Putamen (tissue), 1 donor: Measurements from ENCODE around the gene LAMB4.

ENCODE experiments used
- DNase-seq: peaks from one replicate; pipeline ENCODE4 v3.0.0-alpha.2; 2016; ENCODE audit warnings: low spot score

The LAMB4 gene

DNA sequence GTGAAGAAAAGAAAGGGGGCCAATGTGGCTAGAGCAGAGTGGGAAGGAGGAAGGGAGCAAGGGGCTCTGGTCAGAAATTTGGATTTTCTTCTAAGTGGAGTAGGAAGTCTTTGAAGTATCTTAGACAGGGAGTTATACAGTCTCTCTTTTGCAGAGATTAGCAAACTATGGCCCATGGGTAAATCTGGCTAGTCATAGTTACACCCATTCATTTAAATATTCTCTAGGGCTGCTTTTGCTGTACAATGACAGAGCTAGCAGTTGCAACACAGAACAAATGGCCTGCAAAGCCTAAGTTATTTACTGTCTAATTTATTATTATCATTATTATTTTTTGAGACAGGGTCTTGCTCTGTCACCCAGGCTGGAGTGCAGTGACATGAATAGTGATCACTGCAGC is 10.5 kb upstream of the LAMB4 start:
- no peak for DNase-seq

DNA sequence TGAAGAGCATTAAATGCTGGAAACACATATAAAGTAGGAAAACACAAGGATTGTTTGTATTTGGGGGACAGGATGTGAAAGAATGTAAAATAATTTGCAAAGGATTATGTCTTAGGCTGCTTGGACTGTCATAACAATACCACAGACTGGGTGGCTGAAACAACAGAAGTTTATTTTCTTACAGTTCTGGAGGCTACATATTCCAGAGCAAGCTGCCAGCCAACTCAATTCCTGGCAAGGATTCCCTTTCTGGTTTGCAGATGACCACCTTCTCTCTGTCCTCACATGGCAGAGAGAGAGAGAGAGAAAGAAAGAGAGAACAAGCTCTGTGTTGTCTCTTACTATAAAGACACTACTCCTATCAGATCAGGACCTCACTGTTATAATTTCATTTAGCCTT is 8.8 kb upstream of the LAMB4 start:
- DNase-seq = no peak

DNA sequence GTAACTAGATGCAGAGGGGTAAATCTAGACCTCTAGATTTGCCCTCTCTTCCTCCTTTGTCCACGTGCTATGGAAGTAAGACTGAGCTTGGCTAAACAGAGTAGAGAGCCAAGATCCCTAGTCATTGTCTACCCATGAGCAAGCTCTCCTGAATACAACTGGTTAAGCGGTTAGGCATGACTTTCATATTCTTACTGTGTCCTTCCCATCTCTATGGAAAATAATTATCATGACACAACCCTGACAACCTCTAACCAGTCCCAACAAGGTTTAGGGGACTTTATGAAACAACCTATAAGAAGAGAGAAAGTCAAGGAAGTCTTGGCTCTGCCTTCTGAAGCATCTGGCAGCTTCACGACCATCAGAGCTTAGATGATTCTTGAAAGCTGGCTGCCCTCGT is 7.8 kb upstream of the LAMB4 start:
- no peak for DNase-seq

DNA sequence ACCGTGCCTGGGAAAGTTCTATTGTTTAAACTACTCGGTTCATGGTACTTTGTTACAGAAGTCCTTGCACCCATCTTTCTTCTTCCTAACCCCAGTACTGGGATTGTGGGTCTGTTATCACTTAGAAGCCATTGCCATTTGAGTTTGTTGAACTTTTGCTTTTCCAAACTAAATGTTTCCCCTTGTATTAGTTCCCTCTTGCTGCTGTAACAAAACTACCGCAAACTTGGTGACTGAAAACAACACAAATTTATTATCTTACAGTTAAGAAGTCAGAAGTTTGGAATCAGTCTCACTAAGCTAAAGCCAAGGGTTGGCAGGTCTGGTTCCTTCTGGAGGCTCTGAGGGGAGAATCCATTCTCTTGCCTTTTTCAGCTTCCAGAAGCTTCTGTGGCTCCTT is 6.9 kb upstream of the LAMB4 start:
- DNase-seq = no peak

DNA sequence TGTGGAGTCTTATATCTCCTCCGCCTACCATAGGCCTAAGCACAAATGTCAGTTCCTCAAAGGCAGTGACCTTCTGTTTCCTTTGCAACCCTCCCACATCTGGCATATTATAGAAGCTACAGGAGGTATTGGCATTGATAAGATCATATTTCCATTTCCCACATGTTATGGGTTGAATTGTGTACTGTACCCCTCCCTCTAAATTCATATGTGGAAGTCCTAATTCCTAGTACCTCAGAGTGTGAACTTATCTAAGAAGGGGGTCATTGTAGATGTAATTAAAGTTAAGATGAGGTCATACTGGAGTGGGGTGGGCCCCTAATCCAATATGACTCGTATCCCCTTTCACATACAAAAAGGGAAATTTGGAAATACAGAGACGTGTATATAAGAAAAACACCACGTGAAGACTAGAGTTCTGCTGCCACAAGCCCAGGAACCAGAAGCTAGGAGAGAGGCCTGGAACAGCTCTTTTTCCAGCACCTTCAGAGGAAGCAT is 6.1 kb upstream of the LAMB4 start:
- no peak for DNase-seq

DNA sequence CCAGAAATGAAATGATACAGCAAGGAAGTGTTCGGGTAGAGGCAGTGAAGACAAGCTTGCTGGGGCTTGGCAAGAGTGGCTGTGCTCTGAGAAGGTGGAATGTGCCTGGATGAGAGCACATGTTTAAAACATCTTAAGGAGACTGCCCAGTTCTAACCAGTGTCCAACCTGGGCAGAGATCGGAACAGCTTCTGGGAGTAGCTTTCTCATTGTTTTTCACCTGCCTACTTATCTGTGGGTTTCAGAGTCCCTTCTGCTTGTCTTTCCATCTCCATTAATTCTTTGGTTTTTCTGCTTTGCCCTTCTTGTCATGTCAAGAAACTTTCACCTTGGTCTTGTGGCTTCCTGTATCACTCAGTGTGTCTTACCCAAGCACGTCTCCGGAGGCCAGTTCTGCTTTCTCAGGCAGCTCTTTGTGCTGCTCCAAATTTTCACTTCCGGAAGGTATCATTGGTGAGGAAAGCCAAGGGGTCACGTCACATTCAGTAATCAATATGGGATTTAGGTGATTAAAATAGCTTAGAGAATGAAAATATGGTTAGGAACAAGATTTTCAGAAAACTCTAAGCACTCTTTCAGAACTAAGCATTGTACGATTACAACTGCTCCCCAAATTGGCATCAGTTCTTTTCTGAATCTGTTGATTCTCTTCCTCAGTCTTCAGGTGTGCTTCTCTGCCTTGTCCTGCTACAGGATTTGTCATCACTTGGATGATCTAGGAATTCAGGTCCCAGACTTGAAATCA is 5.5 kb upstream of the LAMB4 start:
- DNase-seq = no peak

DNA sequence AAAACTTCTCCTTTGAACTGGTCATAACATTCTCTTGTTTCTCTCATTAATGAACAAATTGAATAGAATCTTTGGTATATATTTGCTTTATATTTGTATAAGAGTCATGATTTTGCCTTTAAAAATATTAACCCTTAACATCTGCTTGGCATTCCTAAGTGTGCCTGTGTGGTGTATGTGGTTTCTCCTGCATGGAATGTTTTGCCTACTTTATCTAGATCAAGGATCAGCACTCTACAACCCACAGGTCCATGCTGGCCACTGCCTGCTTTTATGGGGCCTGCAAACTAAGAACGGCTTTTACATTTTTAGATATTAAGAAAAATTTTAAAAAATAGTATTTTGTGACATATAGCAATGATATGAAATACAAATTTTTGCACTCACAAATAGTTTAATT is 4.3 kb upstream of the LAMB4 start:
- DNase-seq = no peak

DNA sequence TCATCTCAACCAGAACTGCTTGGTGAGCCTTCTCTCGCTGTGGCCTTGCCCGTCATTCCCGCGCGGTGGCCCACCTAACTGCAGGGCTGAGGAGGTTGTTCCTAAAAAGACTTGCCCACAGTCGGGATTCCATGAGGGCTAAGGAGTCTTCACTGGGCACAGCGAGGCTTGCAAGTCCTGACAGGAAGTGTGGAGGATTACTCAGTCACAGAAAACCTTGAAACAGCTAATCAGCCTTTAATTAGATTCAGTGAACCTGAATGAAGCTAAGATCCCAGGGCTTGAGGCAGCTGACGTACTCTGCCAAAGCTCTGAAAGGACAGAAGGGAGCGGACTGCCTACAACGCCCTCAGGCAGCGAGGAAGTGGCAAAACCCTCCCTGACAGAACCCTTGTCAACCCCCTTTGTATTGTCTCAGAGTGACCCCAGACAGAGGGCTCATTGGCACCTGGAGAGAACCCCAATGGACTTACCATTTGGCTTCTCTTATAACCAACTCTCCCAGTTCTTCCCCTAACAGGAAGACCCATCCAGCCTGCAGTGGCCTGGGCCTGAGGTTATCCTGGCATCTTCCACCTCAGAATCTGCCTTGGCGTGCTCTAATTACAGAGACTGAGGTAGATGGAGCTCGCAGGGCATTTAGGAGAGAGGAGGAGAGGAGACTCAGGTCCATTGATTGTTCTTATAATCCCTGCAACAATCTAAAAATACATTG is 2.5 kb upstream of the LAMB4 start:
- DNase-seq = no peak

DNA sequence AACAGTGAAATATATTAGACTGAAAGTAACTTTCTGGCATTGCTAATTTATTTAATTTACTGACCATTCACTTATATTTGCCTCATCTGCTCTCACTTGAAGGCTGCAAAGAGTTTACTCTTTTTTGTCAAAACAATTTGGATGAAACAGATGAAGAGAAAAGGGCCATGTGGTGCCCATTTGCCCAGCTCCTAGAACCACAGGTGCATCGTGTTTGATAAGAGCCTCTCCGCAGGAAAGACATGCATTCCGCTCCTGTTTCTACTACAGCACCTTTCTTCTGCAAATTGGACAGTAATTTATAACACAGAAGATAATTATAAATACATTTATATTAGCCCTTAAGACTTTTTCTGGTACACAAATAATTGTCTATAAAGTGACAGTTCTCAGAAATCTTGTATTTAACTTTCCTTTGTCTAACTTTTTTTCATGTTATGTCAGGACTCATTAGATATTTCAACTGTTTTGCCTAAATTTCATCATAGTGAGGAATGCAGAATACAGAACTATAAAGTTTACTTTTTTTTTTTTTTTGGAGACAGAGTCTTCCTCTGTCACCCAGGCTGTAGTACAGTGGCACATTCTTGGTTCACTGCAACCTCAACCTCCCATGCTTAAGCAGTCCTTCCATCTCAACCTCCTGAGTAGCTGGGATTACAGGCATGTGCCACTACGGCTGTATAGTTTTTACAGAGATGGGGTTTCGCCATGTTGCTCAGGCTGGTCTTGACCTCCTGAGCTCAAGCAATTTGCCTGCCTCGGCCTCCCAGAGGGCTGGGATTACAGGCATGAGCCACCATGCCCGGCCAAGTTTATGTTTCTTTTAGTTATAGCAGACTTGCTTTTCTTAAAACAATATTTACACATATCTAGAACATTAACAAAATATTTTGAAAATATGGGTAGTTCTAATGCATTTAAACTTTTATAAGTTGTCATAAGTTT is 869 bp downstream of the LAMB4 start:
- DNase-seq = no peak

DNA sequence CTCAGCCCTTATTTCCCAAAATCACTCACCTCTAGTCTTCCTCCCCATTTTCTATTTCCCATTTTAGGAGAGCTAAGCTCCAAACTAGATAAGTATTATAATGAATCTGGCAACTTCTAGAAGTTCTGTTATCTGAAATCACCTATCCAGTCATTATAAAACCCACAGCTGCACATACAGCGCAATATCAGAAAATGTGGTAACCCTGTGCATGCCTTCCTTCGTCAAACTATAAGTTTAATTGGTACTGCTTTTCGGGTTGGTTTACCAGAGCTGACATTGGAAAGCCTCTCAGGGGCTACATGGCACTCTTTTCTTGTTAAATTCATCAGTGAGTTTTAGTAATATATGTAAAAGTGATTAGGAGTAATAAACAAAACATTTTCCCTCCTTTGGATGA is 1.6 kb downstream of the LAMB4 start:
- no peak for DNase-seq

DNA sequence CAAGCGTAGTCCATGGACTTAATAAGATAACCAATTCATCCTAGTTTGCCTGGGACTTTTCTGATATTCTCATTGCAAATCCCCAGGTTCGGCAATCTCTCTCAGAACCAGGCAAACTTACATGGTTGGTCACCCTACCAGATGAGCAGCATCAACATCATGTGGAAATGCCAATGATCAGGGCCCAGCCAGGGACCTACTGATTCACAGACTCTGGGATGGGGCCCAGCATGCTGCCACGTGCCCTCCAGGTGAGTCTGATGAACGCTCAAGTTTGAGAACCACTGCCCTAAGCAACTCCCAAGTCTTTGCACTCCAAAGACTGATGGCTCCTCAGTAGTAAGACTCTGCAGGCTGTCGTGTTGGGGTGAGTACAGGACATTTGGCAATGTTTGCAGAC is 2.7 kb downstream of the LAMB4 start:
- no peak for DNase-seq

DNA sequence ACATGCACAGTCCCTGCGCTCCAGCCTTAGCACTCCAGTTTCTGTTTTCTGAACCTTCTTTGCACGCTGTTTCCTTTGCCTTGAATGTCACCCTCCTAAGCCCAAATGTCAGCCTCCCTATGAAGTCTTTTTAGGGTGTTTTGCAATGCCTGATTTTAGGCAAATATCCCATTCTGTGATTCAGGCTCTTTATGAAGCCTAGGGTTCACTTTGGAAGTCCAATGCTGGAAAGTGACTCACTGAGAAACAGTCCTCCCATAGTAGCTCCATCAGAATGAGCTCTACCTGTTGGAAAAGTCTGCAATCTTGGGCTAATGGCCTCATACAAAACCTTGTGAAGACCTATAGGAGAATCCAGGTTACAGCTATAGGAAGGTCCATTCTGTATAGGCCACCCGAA is 5.3 kb downstream of the LAMB4 start:
- DNase-seq = no peak

DNA sequence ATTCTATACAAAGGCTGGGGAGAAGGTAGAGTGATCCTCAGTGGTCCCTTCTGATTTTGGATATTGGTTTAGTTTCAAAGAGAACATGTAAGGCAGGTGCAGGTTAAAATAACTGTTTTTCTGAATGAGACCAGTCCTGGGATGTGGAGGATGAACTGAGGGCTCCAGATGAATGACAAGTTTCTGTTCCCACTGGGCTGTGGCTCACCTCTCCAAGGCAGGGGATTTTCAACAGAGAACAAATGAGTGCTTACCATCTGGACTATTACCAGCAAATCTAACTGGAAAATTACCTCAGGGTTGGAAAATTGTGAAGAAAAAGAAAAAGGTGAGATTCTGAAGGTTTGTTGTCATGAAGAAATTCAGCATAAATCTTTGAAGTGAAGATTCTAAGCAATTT is 8.0 kb downstream of the LAMB4 start:
- DNase-seq = no peak

DNA sequence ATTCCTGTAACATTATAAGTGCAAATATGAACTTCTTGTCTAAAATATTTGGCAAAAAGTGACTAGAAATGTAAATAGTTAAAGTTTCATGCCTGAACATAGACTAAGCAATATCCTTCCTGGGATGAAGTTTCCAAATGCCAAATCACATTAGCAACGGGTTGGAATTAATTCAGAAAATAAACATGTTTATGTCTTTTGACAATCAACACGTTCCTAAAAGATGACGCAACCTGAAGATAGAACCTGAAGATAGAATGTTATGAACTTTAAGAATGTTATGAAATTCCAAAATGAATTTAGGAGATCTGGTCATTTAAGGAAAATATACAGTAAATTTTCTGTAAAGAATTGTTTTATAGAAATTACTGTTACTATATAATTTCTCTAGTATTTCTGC is 9.2 kb downstream of the LAMB4 start:
- no peak for DNase-seq

DNA sequence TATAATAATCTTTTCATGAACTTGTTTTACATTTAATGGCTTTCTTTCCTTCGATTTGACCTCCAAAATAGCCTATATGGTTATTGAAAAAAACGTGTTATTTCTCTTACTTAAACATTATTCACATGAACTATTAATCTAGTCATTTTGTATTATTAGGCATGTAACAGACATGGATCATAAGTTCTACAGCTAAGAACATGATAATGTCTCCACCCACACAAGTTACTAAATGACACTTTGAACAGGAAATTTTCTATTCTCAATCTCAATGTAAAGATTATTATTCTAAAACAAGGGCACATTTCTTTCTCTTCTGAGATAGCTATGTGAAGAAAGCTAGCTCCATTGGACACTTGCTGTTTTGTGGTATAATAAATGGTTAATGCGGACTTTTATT is 10.0 kb downstream of the LAMB4 start:
- no peak for DNase-seq

DNA sequence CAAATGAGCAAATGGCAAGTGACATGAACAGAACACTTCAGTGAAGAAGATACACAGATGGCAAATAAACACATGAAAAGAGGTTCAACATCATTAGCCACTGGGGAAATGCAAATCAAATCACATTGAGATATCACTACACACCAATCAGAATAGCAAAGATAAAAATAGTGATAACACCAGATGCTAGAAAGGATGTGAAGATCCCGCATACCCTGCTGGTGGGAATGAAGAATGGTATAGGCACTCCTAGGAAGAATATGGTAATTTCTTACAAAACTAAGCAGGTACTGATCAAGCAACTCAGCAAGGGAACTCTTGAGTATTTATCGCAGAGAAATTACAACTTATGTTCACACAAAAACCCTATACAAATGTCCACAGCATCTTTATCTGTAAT is 11.2 kb downstream of the LAMB4 start:
- no peak for DNase-seq

DNA sequence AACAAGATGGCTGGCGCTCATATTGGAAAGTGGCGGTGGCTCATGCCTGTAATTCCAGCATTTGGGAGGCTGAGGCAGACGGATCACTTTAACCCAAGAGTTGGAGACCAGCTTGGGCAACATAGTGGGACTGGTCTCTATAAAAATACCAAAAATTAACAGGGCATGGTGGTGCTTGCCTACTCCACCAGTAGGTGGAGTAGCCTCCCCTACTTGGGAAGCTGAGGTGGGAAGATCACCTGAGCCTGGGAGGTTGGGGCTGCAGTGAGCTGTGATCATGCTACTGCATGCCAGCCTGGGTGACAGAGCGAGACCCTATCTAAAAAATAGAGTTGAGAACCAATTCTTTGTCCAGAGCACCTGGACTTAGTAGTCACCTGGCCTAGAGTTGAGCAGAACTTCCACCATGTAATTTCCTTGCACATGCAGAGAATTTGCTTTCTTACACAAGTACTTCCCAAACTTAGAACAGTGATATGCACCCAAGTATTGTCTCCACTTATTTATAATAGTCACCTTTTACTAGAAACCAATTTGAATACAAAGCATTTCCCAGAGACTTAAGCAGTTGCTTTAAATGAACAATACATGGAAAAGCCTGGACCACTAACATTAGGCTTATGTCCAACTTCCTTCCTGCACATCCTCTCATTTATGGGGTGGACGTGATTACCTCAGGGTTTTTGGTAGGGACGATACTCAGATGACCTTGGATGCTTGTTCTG is 15.9 kb downstream of the LAMB4 start:
- no peak for DNase-seq

DNA sequence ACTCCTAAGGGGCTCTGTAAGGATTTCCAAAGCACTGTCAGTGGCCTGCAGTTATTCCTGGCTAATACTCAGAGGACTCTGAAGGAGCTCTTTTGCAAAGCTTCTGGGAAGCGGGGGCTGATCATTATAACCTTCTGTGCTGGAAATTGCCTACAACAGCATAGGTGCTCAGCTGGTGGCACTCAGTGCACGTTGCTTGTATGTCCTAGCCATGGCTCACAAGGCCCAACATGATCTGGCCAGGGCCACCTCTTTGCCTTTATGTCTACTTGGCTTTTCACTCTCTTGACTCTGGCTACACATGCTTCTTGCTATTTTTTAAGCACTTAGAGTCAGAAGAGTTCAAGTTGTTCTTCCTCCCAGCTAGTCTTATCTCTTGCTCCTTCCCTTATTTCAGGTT is 17.5 kb downstream of the LAMB4 start:
- DNase-seq = no peak

DNA sequence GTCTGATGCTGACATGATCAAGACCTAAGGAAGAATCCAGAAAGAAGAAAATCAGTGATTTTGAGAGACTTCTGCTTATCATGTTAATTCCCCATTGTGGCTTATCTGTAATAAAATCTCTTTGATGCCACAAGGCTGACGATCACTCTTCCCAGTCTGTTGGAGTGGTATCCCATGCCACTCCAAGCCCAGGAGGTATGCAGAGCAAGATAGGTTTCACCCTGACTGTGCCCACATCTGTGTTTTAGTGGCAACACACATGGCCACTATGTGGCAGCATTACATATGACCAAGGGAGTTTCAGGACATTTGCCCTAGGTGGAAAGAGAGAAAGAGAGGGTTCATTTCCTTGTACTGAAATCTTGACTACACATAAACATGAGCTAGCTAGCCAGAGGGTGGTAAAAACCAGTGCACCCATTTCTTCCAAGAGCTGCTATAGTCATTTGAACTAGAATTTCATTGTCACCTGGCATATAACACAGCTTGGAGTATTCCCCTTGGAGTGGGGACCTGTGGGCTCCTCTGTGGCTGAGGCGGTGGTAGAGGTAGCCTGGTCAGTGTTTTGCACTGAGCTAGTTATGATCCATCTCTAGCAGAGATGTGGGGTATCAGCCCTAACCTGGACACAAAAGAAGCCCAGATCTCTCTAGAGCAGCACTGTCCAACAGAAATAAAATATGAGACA is 20.8 kb downstream of the LAMB4 start:
- no peak for DNase-seq

DNA sequence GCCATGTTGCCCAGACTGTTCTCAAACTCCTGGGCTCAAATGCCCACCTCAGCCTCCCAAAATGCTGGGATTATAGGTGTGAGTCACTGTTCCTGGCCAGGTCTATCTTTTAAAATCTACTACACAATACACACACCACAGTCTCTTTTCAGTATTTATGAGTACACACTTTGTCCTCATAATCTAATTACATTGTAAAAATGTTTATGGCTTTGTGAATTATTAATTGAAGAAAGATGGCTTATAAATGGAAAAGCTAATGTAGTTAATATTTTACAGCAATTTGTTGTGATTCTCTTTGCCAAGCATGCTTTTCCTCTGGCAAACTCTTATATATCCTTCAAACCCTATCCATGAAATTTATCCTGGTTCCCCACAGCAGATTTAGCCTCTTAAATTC is 22.0 kb downstream of the LAMB4 start:
- no peak for DNase-seq

DNA sequence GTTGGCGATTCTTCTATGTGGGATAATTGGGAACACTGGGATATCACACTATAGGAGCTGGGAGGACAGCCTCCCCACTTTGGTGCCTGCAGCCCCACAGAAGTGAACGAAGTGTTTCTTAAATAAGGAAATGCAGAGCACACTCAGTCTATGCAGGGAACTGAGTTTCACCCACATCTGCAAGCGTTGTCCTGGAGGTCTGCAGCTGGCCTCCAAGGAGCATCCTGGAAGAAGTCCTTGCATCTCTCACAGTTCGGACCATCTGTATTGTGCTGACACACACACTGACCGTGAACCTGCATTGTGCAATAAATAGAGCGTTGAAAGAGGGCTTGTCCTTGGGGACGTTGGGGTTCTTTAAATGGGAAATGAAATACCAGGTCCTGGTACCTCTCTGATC is 25.8 kb downstream of the LAMB4 start:
- DNase-seq = no peak
